ENCODE data around the gene CYCS. TPM values are rescaled to one million over a fixed set of nuclear protein-coding genes. Genes with fewer than 3 reads are reported as not detected.
"Not testable (repeated sequence)": the region's sequence is repeated elsewhere in the genome, so short reads cannot be mapped to it uniquely, and the experiment has no call there.

CYCS gene
- total and polyA plus RNA-seq, 2 of the 8 experiments (the other 6 are each of a cell fraction or from before 2014, with no cell fraction given): 48.6 to 229 TPM

- H3K9ac ChIP-seq (replicated peaks in 1 of 4; ENCODE audit: extremely low read depth in 1 of 4, low read depth in 3 of 4, low read length in 3 of 4); H3K79me1 ChIP-seq (ENCODE audit: low read depth, low read length); H2BK120ac ChIP-seq (replicated peaks; ENCODE audit: low read depth, low read length); H2AFZ ChIP-seq (ENCODE audit: low read length); H3K18ac ChIP-seq (ENCODE audit: extremely low read depth, low read length); H3K23ac ChIP-seq (ENCODE audit: insufficient read length); FAIRE-seq; DNase-seq (ENCODE audit: low read depth in 1 of 2, low spot score in 2 of 2); H3K27me3 ChIP-seq (replicated peaks in 1 of 4; ENCODE audit: control insufficient read depth in 3 of 4, extremely low read depth in 1 of 4, insufficient read depth in 3 of 4, low read length in 3 of 4); H4K91ac ChIP-seq (replicated peaks; ENCODE audit: insufficient read length, low read length); H3K56ac ChIP-seq (replicated peaks; ENCODE audit: insufficient read length, low read depth, low read length); H3K4me2 ChIP-seq (ENCODE audit: insufficient read depth in 1 of 2, low read depth in 2 of 2, low read length in 2 of 2); H2BK15ac ChIP-seq (ENCODE audit: low read length); H3K4ac ChIP-seq (replicated peaks; ENCODE audit: insufficient read length, low read depth, low read length); H2BK5ac ChIP-seq (ENCODE audit: low read depth, low read length); H2BK12ac ChIP-seq (ENCODE audit: low read depth, low read length); H4K8ac ChIP-seq (ENCODE audit: extremely low read depth, insufficient read depth, low read length); H3K4me1 ChIP-seq (replicated peaks in 1 of 4; ENCODE audit: control insufficient read depth in 3 of 4, insufficient read depth in 4 of 4, low read length in 3 of 4); H4K20me1 ChIP-seq (replicated peaks in 1 of 2; ENCODE audit: control insufficient read depth in 1 of 2, insufficient read depth in 2 of 2, low read length in 2 of 2); H3K27ac ChIP-seq (ENCODE audit: low read depth, low read length); H3K79me2 ChIP-seq (ENCODE audit: control insufficient read depth in 1 of 2, insufficient read depth in 2 of 2, low read length in 2 of 2); H3K23me2 ChIP-seq (ENCODE audit: low read depth, low read length); H3K9me3 ChIP-seq (ENCODE audit: insufficient read depth in 2 of 2, low read depth in 1 of 2, low read length in 1 of 2); H3K14ac ChIP-seq (ENCODE audit: insufficient read length); H3K36me3 ChIP-seq (ENCODE audit: control insufficient read depth in 2 of 4, insufficient read depth in 4 of 4, low read length in 3 of 4); H3K4me3 ChIP-seq (ENCODE audit: extremely low read depth in 1 of 4, insufficient read depth in 2 of 4, low read depth in 3 of 4, low read length in 4 of 4); H2BK20ac ChIP-seq (ENCODE audit: low read length); H2AK5ac ChIP-seq (ENCODE audit: low read depth, low read length); H4K5ac ChIP-seq (ENCODE audit: insufficient read length, low read depth, low read length): not testable (repeated sequence)
- WGBS, 2 experiments (ENCODE audit: extremely low coverage in 1 of 2, insufficient coverage in 1 of 2, insufficient read length in 1 of 2, insufficient replicate concordance in 2 of 2, low coverage in 1 of 2, low lambda C conversion rate in 2 of 2, missing lambda C conversion rate in 1 of 2): 93% methylated on average over 2 of the region's 2 CpGs; no CpG with 5 or more reads in 1 of the 2 experiments
- CTCF ChIA-PET (ENCODE audit: partially characterized antibody): interaction anchor here (1.3 to 2.8 kb wide), 2 partner anchors 13 to 17 kb away, joined by 5 to 11 read pairs; no protein-coding TSS in a partner anchor
- POLR2A ChIA-PET (ENCODE audit: partially characterized antibody): interaction anchor here (0.5 to 7.6 kb wide), 3 partner anchors 9 to 16 kb away, joined by 5 to 89 read pairs (median 10); partner anchors contain the start of gene CYCS
These were observed 14.5 kb downstream of the CYCS start for GRCh38 chr7:25110514-25110913.
